WTC11 (cell line): ENCODE data around the gene PLCZ1. TPM values are rescaled to one million over a fixed set of nuclear protein-coding genes. Genes with fewer than 3 reads are reported as not detected.

ENCODE experiments used
- ATAC-seq: fragments of 200-7000 bp; cut with Tn5 transposase; 2 replicates; pipeline ENCODE4 v1.10.0; 2021; ENCODE audit warnings: mild to moderate bottlenecking, moderate library complexity
- CTCF ChIA-PET: fragments of 300-600 bp; sonication (Branson Sonifier 250); formaldehyde crosslinking; loops from one replicate; lab custom pipeline; 2021; ENCODE audit warnings: antibody characterized with exemption; lab: Charles Lee
- POLR2A ChIA-PET: fragments of 350-600 bp; sonication (Branson Sonifier 250); formaldehyde crosslinking; loops from one replicate; lab custom pipeline; 2021; ENCODE audit warnings: antibody characterized with exemption; lab: Charles Lee
- DNase-seq: peaks from one replicate; pipeline ENCODE4 v3.0.0; 2021; ENCODE audit warnings: low spot score
- H3K27ac Mint-ChIP-seq: 2 replicates; pipeline ENCODE4 v1.8.0; 2021; ENCODE audit warnings: mixed read lengths
- H3K27me3 Mint-ChIP-seq: 2 replicates; pipeline ENCODE4 v1.8.0; 2021; ENCODE audit warnings: low read depth, mild to moderate bottlenecking, moderate library complexity, mixed read lengths
- H3K36me3 Mint-ChIP-seq: 2 replicates; pipeline ENCODE4 v1.8.0; 2021; ENCODE audit warnings: mixed read lengths
- H3K4me1 Mint-ChIP-seq: 2 replicates; pipeline ENCODE4 v1.8.0; 2022; ENCODE audit warnings: mixed read lengths
- H3K4me3 Mint-ChIP-seq: 2 replicates; pipeline ENCODE4 v1.8.0; 2021; ENCODE audit warnings: mild to moderate bottlenecking, moderate library complexity, mixed read lengths
- H3K9me3 Mint-ChIP-seq: 2 replicates; pipeline ENCODE4 v1.8.0; 2021; ENCODE audit warnings: mixed read lengths
- AFF4 ChIP-seq: sonication (generic); formaldehyde crosslinking; IDR thresholded peaks from 2 replicates; pipeline ENCODE4 v1.8.1; 2023; ENCODE audit warnings: mild to moderate bottlenecking, missing genetic modification reagents, borderline replicate concordance
- ATF2 ChIP-seq: sonication (generic); formaldehyde crosslinking; IDR thresholded peaks from 2 replicates; pipeline ENCODE4 v1.8.1; 2022; ENCODE audit warnings: low read depth, missing genetic modification reagents, borderline replicate concordance
- ATF3 ChIP-seq: sonication (generic); formaldehyde crosslinking; conservative IDR thresholded peaks from 2 replicates; pipeline ENCODE4 v1.8.1; 2022; ENCODE audit warnings: mild to moderate bottlenecking, missing genetic modification reagents
- CDX4 ChIP-seq: fragments of 250-450 bp; sonication (Bioruptor Pico); IDR thresholded peaks from 2 replicates; pipeline ENCODE4 v1.9.0; 2021; ENCODE audit warnings: moderate library complexity, mild to moderate bottlenecking, inconsistent platforms, borderline replicate concordance
- CREB1 ChIP-seq: sonication (generic); formaldehyde crosslinking; IDR thresholded peaks from 2 replicates; pipeline ENCODE4 v1.8.0; 2023; ENCODE audit warnings: mild to moderate bottlenecking, missing genetic modification reagents
- ETV6 ChIP-seq: sonication (generic); formaldehyde crosslinking; IDR thresholded peaks from 2 replicates; pipeline ENCODE4 v1.8.1; 2022; ENCODE audit warnings: mild to moderate bottlenecking, missing genetic modification reagents
- GRHL2 ChIP-seq: fragments of 250-450 bp; sonication (Bioruptor Pico); IDR thresholded peaks from 2 replicates; pipeline ENCODE4 v1.8.0; 2022; ENCODE audit warnings: mild to moderate bottlenecking, moderate library complexity; ENCODE audit not compliant: insufficient replicate concordance, severe bottlenecking
- GTF2I ChIP-seq: fragments of 250-450 bp; sonication (Bioruptor Pico); conservative IDR thresholded peaks from 2 replicates; pipeline ENCODE4 v1.4.0; 2021; ENCODE audit warnings: mild to moderate bottlenecking
- HMGA2 ChIP-seq: fragments of 250-450 bp; sonication (Bioruptor Pico); IDR thresholded peaks from 2 replicates; pipeline ENCODE4 v1.4.0; 2021; ENCODE audit warnings: mild to moderate bottlenecking, moderate library complexity
- JAZF1 ChIP-seq: fragments of 250-450 bp; sonication (Bioruptor Pico); IDR thresholded peaks from 2 replicates; pipeline ENCODE4 v1.9.0; 2021; ENCODE audit warnings: moderate library complexity, mild to moderate bottlenecking, inconsistent platforms
- JUN ChIP-seq: sonication (generic); formaldehyde crosslinking; IDR thresholded peaks from 2 replicates; pipeline ENCODE4 v1.8.0; 2023; ENCODE audit warnings: mild to moderate bottlenecking, missing genetic modification reagents
- NFATC4 ChIP-seq: fragments of 250-450 bp; sonication (Bioruptor Pico); IDR thresholded peaks from 2 replicates; pipeline ENCODE4 v1.9.0; 2021; ENCODE audit warnings: mild to moderate bottlenecking
- NFYB ChIP-seq: sonication (generic); formaldehyde crosslinking; conservative IDR thresholded peaks from 2 replicates; pipeline ENCODE4 v1.8.0; 2022; ENCODE audit warnings: low read depth, missing genetic modification reagents
- NR2C2 ChIP-seq: sonication (generic); formaldehyde crosslinking; IDR thresholded peaks from 2 replicates; pipeline ENCODE4 v1.8.0; 2022; ENCODE audit warnings: mild to moderate bottlenecking, missing genetic modification reagents
- TCF7 ChIP-seq: sonication (generic); formaldehyde crosslinking; IDR thresholded peaks from 2 replicates; pipeline ENCODE4 v1.8.0; 2022; ENCODE audit warnings: mild to moderate bottlenecking, low read depth, missing genetic modification reagents, moderate library complexity
- TEAD4 ChIP-seq: sonication (generic); formaldehyde crosslinking; IDR thresholded peaks from 2 replicates; pipeline ENCODE4 v1.8.0; 2022; ENCODE audit warnings: mild to moderate bottlenecking, missing genetic modification reagents
- ZBTB43 ChIP-seq: sonication (generic); formaldehyde crosslinking; IDR thresholded peaks from 2 replicates; pipeline ENCODE4 v1.8.1; 2023; ENCODE audit warnings: mild to moderate bottlenecking, missing genetic modification reagents
- ZMAT4 ChIP-seq: fragments of 250-450 bp; sonication (Bioruptor Pico); IDR thresholded peaks from 2 replicates; pipeline ENCODE4 v1.9.0; 2021; ENCODE audit warnings: mild to moderate bottlenecking
- ZNF138 ChIP-seq: sonication (generic); formaldehyde crosslinking; conservative IDR thresholded peaks from 2 replicates; pipeline ENCODE4 v1.8.1; 2022; ENCODE audit warnings: mild to moderate bottlenecking, moderate library complexity, missing genetic modification reagents
- ZNF263 ChIP-seq: sonication (generic); formaldehyde crosslinking; IDR thresholded peaks from 2 replicates; pipeline ENCODE4 v1.8.1; 2022; ENCODE audit warnings: low read depth, mild to moderate bottlenecking, moderate library complexity, missing genetic modification reagents
- ZNF317 ChIP-seq: sonication (generic); formaldehyde crosslinking; IDR thresholded peaks from 2 replicates; pipeline ENCODE4 v1.8.1; 2023; ENCODE audit warnings: low read depth, mild to moderate bottlenecking, moderate library complexity, missing genetic modification reagents, borderline replicate concordance
- ZNF512 ChIP-seq: sonication (generic); formaldehyde crosslinking; IDR thresholded peaks from 2 replicates; pipeline ENCODE4 v1.8.1; 2022; ENCODE audit warnings: missing genetic modification reagents, borderline replicate concordance
- total RNA-seq: library from RNA; stranded (reverse); gene quantifications from 3 replicates; pipeline ENCODE4 v1.2.3, GENCODE V29; 2021

PLCZ1 gene
- total RNA-seq, 1 experiment from 2014 or later: not detected

- Mint-ChIP-seq H3K27ac (no peak overlapping the region), H3K4me1 (peaks cover 9% of the 10 kb centered on the region), H3K36me3 (no peaks in the 10 kb centered on the region), H3K4me3 (no peak overlapping the region), H3K9me3 (no peaks in the 10 kb centered on the region), H3K27me3 (no peaks in the 10 kb centered on the region)
- ChIA-PET CTCF (interaction anchor here (0.6 kb wide), 2 partner anchors 436 to 941 kb away, joined by 3 read pairs; no protein-coding TSS in a partner anchor), POLR2A (no interaction called here)
- TF ChIP-seq ZNF263: no peak
- no peak for TF ChIP-seq ZBTB43 (CRISPR knock-in tag)
- TF ChIP-seq TCF7: no peak
- TF ChIP-seq ATF3 (CRISPR knock-in tag): no peak
- no peak for TF ChIP-seq TEAD4 (CRISPR knock-in tag)
- no peak for TF ChIP-seq GRHL2 (CRISPR knock-in tag)
- no peak for TF ChIP-seq ATF2 (CRISPR knock-in tag)
- no peak for TF ChIP-seq ETV6 (CRISPR knock-in tag)
- TF ChIP-seq JAZF1 (CRISPR knock-in tag): no peak
- ATAC-seq (no peak), DNase-seq (no peak)
Measured at GRCh38 chr12:18700271-18700670, 37.5 kb downstream of the PLCZ1 start.

- Mint-ChIP-seq H3K36me3 (no peaks in the 10 kb centered on the region), H3K4me3 (no peak overlapping the region), H3K27ac (no peak overlapping the region), H3K27me3 (no peaks in the 10 kb centered on the region), H3K4me1 (no peaks in the 10 kb centered on the region), H3K9me3 (peaks cover 7% of the 10 kb centered on the region)
- ChIA-PET CTCF (no interaction called here), POLR2A (no interaction called here)
- DNase-seq: no peak
- ATAC-seq: no peak
- TF ChIP-seq GTF2I (CRISPR knock-in tag) (no peak), ZNF317 (CRISPR knock-in tag) (no peak), NR2C2 (CRISPR knock-in tag) (no peak), ZNF512 (CRISPR knock-in tag) (no peak), JUN (CRISPR knock-in tag) (no peak), NFYB (CRISPR knock-in tag) (no peak), HMGA2 (no peak), ZMAT4 (CRISPR knock-in tag) (no peak), CDX4 (no peak), AFF4 (CRISPR knock-in tag) (no peak), CREB1 (CRISPR knock-in tag) (no peak), NFATC4 (CRISPR knock-in tag) (no peak), ZNF138 (no peak)
Measured at GRCh38 chr12:18696971-18697602, 40.7 kb downstream of the PLCZ1 start.
